Kasumi-1 (cell line): ENCODE data around the gene PES1.
A peak's percentile ranks its signal among the peaks of the same experiment; 100 is the strongest.
"Not testable (repeated sequence)": the region's sequence is repeated elsewhere in the genome, so short reads cannot be mapped to it uniquely, and the experiment has no call there.

Experiments used
- DNase-seq, 2 experiments: peaks; one replicate each; lab custom pipeline; 2025; lab: John Stamatoyannopoulos, UW

The PES1 gene

DNA sequence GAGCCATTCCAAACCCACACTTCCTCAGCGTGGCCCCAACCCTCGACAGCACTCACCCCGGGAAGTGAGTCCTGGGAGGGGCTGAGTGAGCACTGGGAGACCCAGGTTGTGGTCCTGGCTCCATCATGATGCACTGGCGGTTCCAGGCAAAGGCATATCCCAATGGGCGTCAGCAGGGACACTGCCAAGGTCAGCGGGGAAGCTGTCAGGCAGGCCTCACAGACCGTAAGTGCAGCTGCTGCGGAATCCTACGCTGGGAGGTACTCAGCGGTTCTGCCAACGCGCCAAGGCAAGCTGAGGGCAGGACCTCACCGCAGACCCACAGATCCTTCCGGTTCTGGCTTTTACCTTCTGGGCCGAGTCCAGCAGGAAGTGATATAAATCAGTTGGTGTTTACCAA lies 15.9 kb downstream of the PES1 start:
- no peak for DNase-seq

GRCh38 chr22:30574997-30575671 lies 16.6 kb downstream of the PES1 start:
- DNase-seq = no peak

DNA sequence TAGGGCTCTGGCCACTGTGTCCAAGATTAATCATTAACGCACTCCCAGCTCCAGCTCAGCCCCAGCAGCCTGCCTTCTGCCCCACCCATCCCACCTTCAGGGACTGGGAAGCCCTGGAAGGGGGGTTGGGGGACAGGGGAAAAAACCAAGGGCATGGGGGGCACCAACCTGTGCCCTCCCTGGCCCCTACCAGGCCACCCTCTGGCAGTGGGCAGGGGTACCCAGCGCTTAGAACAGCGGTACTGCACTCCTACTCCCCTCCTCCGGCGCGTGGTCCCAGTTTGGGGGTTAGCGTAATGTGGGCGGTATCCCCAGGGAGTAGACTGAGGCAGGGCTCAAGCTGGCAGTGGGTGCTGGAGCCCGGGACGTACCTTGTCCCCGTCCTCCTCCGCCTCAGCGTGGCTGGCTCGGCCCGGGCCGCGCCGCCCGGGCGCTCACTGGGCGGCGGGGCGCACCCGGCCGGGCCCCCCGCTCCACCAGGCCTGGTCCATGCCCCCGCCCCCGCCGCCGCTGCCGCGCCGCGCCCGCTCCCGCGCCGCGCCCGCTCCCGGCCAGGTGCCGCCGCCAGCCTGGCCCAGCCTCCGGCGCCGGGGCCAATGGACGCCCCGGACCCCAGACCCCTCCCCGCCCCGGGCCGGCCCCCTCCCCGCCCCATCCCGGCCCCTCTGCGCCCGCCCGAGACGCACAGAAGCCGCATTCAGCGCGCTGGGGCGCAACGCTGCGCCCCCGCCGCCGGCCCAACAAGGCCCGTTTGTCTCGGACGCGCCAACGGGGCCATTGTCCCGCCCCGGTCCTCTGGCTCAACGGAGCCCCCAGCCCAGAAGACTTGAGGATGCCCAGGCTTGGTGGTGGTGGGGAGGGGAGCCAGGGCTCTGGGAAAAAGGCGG lies 17.4 kb downstream of the PES1 start, which contains the start of gene GAL3ST1:
Gene GAL3ST1 (minus strand): TSS at position 571 of the 887 bp plus-strand sequence. CDS start 17,273 bp downstream, outside the sequence.
- DNase-seq = no peak

- no peak for DNase-seq
Observed at GRCh38 chr22:30573594-30574094, 18.1 kb downstream of the PES1 start.

DNA sequence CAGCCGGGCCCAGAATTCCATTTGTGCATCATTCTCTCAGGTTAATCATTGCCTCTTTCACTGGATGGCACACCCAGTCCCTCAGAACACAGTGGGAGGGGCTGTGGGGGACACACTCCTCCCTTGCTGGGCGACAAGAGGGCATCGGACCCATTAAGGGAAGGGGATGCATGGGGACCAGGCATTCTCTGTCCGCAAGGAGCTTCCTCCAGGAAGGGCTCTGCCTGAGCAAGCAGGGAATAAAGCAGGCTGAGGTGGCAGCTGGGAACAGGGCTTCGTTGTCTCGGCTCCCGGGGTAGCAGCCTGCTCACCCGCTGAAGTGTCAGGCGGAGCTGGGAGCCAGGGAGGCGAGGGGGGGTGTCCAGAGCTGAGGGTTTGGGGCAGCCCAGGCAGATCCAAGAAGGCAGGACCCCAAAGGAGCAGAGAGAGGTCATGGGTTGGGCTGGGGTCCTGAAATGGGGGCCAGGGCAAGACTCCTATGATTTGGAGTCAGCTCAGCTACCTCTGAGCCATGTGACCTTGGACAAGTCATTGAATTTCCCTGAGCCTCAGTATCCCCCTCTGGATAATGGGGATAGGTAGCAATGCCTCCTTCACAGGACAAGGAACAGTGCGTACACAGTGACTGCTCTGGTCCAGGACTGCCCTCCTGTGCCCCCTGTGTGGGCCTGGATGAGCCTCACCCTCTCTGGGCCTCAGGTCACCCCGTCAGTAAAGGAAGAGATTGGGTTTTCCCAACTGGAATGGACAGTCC lies 18.7 kb downstream of the PES1 start:
- no peak for DNase-seq

DNA sequence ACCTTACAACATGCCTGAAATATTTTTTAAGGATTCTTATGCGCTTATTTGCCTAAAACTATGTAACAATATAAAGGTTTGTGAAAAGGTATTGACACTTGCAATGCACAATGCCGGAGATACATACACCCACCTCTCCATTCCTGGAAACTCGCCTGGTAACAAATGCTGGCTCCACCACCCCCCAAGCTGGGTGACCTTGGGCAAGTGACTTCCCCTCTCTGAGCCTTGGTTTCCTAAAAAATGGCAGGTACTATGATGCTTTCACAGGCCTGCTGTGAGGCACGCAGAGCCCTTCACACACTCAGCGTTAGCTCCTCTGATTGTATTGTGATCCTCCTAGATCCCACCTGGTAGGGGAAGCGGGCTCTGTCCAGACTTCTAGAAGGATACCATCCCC lies 19.5 kb downstream of the PES1 start:
- DNase-seq = no peak

DNA sequence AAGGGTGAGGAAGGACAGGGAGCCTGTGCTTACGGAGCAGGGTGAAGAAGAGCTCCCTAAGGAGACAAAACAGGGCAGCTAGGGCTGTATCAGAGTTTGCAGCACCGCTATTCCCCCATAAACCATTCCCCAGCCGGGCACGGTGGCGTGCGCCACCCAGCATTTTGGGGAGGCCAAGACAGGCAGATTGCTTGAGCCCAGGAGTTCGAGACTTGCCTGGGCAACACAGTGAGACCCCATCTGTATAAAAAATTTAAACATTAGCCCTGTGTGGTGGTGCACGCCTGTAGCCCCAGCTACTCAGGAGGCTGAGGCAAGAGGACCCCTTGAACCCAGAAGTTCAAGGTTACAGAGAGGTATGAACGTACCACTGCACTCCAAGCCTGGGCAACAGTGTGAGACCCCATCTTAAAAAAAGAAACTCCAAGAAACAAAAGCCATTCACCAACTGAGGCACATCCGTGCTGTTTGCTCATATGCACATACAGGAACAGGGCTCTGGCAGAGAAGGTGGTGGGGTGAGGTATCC lies 22.0 kb downstream of the PES1 start:
- no peak for DNase-seq

GRCh38 chr22:30568137-30568805 lies 23.4 kb downstream of the PES1 start:
- no peak for DNase-seq

- not testable (repeated sequence) for DNase-seq
Observed at GRCh38 chr22:30567277-30567676, 24.4 kb downstream of the PES1 start.

DNA sequence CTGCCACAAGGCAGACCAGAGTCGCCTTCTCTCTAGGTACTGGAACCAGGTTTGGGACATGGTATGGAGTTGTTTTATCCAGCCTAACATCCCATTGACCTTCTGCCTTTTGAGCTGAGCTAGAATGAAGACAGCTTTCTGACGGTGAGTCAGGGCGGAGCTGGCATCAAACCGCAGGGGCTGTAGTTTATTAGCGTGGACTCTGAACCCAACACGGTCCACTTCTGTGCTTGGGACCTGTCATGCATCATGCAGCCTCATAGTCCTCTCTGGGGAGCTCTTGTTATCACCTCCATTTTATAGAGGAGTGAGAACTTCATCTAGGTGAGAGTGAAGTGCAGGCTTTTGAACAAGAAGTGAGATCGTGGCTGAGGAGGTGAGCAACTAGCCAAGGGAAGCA lies 25.6 kb downstream of the PES1 start:
- no peak for DNase-seq

DNA sequence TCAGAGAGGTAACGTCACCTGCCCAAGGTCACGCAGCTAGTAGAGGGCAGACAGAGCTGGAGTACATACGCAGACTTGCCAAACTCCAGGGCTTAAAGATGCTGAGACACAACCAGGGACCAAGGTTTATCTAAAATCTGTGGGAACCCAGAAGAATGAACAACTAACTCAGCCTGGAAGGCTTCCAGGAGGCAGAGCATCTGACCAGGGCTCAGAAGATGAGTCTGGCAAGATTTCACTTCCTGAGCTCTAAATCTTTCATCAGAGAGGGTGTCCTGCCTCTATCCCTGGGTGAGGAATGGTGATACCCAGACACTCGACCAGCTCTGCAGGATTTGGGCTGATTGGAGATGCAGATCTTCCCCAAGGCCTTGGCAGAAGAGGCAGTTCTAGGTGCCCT lies 26.4 kb downstream of the PES1 start:
- no peak for DNase-seq

- DNase-seq = no peak
Observed at GRCh38 chr22:30564761-30565119, 27.0 kb downstream of the PES1 start.

- DNase-seq = no peak
Observed at GRCh38 chr22:30564045-30564760, 27.5 kb downstream of the PES1 start.

- no peak for DNase-seq
Observed at GRCh38 chr22:30562366-30562765, 29.3 kb downstream of the PES1 start.

- no peak for DNase-seq
Observed at GRCh38 chr22:30561402-30562189, 30.1 kb downstream of the PES1 start.

DNA sequence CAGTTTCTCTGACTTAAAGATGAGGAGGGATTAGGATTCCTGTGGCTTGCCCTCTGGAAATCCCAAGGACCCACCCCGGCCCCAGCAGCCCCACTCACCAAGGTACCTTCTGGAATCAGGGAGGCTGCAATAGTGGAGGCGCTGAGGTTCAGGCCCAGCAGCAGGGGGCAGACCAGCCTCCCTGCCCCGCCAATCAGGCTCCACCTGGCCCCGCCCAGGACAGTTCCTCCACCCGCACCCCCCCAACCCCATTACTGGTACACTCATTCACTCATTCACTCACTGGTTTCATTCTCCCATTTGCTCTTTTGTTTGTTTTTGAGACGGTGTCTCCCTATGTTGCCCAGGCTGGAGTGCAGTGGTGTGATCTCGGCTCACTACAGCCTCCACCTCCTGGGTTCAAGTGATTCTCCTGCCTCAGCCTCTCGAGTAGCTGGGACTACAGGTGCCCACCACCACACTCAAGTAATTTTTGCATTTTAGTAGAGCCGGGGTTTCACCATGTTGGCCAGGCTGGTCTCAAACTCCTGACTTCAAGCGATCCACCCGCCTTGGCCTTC lies 31.0 kb downstream of the PES1 start:
- peak in 1 of 2 experiments; percentile 3 for DNase-seq

- no peak for DNase-seq
Observed at GRCh38 chr22:30559889-30560288, 31.8 kb downstream of the PES1 start.

GRCh38 chr22:30557243-30557642 lies 34.5 kb downstream of the PES1 start:
- no peak for DNase-seq

GRCh38 chr22:30556388-30556787 lies 35.3 kb downstream of the PES1 start:
- DNase-seq = no peak
